A673 (cell line): ENCODE results near the gene TNFSF15. TPM values are rescaled to one million over a fixed set of nuclear protein-coding genes. Genes with fewer than 3 reads are reported as not detected.

Source experiments
- BruUV-seq: library from RNA; stranded (reverse); fragments of 400-500 nt; replicated peaks from 2 replicates; lab custom pipeline; 2021; lab: Mats Ljungman, UMichigan
- CTCF ChIA-PET: fragments of 300-600 bp; sonication (Branson Sonifier 250); formaldehyde crosslinking; loops from one replicate; lab custom pipeline; 2022; ENCODE audit warnings: antibody characterized with exemption; lab: Charles Lee
- POLR2A ChIA-PET: fragments of 300-600 bp; sonication (Branson Sonifier 250); formaldehyde crosslinking; loops from one replicate; lab custom pipeline; 2022; ENCODE audit warnings: antibody characterized with exemption; ENCODE audit not compliant: low non-redundant PET; lab: Charles Lee
- DNase-seq: peaks from one replicate; pipeline ENCODE4 v3.0.0-alpha.2; 2015; ENCODE audit warnings: low spot score
- H3K27ac ChIP-seq: fragments of 200-600 bp; sonication (generic); 2 replicates; pipeline ENCODE4 v1.5.1; 2016; ENCODE audit warnings: mixed run types, low read depth, mild to moderate bottlenecking, mixed read lengths, antibody characterized with exemption, low read length; ENCODE audit not compliant: poor library complexity, severe bottlenecking
- H3K27me3 ChIP-seq: fragments of 200-600 bp; sonication (generic); replicated peaks from 2 replicates; pipeline ENCODE4 v1.6.1; 2017; ENCODE audit warnings: mixed run types, low read depth, mild to moderate bottlenecking, mixed read lengths, antibody characterized with exemption, low read length; ENCODE audit not compliant: insufficient read depth, poor library complexity
- H3K36me3 ChIP-seq: fragments of 200-600 bp; sonication (generic); 2 replicates; pipeline ENCODE4 v1.6.1; 2016; ENCODE audit warnings: mixed run types, mild to moderate bottlenecking, mixed read lengths, antibody characterized with exemption, low read length; ENCODE audit not compliant: insufficient read depth, poor library complexity, severe bottlenecking
- H3K4me1 ChIP-seq: fragments of 200-600 bp; sonication (generic); 2 replicates; pipeline ENCODE4 v1.6.1; 2017; ENCODE audit warnings: mixed run types, mild to moderate bottlenecking, mixed read lengths, antibody characterized with exemption, low read length; ENCODE audit not compliant: insufficient read depth, poor library complexity, severe bottlenecking
- H3K4me3 ChIP-seq: fragments of 200-600 bp; sonication (generic); 2 replicates; pipeline ENCODE4 v1.5.1; 2016; ENCODE audit warnings: low read depth, mixed run types, mild to moderate bottlenecking, mixed read lengths, low read length; ENCODE audit not compliant: poor library complexity, severe bottlenecking
- H3K9me3 ChIP-seq: fragments of 200-600 bp; sonication (generic); 2 replicates; pipeline ENCODE4 v1.6.1; 2016; ENCODE audit warnings: mixed run types, low read depth, mild to moderate bottlenecking, mixed read lengths, antibody characterized with exemption, low read length; ENCODE audit not compliant: poor library complexity, severe bottlenecking
- EZH2 ChIP-seq: fragments of 200-600 bp; sonication (generic); IDR thresholded peaks from 2 replicates; pipeline ENCODE4 v1.6.1; 2017; ENCODE audit warnings: borderline replicate concordance, low read depth, mild to moderate bottlenecking, mixed read lengths, antibody characterized with exemption, low read length; ENCODE audit not compliant: poor library complexity, severe bottlenecking
- intact Hi-C: fragments of 100-400 bp; cut with micrococcal nuclease; formaldehyde crosslinking; loops from one replicate; pipeline ENCODE4 v1.10.0; 2022; ENCODE audit not compliant: unreplicated experiment
- total RNA-seq: library from RNA; stranded (reverse); gene quantifications from 2 replicates; pipeline ENCODE4 v1.2.3, GENCODE V29; 2021
- TF ChIP-seq, protein P1 (sequence below): fragments of 300-800, 200-600 bp; sonication (generic); conservative IDR thresholded peaks from 2 replicates; pipeline ENCODE4 v1.5.1; 2017; ENCODE audit warnings: low read depth, mild to moderate bottlenecking, antibody characterized with exemption, low read length, moderate library complexity, mixed read lengths

TNFSF15 gene
- total RNA-seq, 1 experiment from 2014 or later = not detected

DNA sequence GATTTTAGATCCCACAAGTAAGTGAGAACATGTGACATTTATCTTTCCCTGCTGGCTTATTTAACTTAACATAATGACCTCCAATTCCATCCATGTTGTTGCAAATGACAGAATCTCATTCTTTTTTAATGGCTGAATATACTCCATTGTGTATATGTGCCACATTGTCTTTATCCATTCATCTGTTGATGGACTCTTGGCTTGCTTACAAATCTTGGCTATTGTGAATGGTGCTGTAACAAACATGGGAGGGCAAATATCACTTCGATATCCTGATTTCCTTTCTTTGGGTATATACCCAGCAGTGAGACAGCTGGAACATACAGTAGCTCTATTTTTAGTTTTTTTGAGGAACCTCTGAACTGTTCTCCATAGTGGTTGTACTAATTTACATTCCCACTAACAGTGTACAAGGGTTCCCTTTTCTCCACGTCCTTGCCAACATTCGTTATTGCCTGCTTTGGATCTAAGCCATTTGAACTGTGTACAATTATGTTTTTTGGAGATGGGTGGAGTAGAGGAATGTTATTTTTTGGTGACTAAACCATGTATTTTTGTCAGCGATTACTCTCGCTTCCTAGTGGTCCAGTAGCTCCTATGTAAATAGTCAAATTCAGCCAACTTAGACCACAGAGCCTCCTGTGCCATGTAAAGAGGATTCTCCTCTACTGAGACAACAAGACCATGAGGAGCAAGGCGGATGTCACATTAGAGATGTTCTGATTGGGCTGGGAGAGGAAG is 60.6 kb downstream of the TNFSF15 start:
- DNase-seq = no peak
- ChIA-PET POLR2A (no interaction called here), CTCF (no interaction called here)
- Histone ChIP-seq H3K4me1 (no peaks in the 10 kb centered on the region), H3K27me3 (no peaks in the 10 kb centered on the region), H3K9me3 (no peaks in the 10 kb centered on the region), H3K36me3 (no peaks in the 10 kb centered on the region), H3K4me3 (no peak overlapping the region), H3K27ac (no peak overlapping the region)
- no TSS peak for BruUV-seq
- intact Hi-C loops = no loop called here
- TF ChIP-seq, protein P1, sequence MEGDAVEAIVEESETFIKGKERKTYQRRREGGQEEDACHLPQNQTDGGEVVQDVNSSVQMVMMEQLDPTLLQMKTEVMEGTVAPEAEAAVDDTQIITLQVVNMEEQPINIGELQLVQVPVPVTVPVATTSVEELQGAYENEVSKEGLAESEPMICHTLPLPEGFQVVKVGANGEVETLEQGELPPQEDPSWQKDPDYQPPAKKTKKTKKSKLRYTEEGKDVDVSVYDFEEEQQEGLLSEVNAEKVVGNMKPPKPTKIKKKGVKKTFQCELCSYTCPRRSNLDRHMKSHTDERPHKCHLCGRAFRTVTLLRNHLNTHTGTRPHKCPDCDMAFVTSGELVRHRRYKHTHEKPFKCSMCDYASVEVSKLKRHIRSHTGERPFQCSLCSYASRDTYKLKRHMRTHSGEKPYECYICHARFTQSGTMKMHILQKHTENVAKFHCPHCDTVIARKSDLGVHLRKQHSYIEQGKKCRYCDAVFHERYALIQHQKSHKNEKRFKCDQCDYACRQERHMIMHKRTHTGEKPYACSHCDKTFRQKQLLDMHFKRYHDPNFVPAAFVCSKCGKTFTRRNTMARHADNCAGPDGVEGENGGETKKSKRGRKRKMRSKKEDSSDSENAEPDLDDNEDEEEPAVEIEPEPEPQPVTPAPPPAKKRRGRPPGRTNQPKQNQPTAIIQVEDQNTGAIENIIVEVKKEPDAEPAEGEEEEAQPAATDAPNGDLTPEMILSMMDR = no peak
- no peak for TF ChIP-seq EZH2

DNA sequence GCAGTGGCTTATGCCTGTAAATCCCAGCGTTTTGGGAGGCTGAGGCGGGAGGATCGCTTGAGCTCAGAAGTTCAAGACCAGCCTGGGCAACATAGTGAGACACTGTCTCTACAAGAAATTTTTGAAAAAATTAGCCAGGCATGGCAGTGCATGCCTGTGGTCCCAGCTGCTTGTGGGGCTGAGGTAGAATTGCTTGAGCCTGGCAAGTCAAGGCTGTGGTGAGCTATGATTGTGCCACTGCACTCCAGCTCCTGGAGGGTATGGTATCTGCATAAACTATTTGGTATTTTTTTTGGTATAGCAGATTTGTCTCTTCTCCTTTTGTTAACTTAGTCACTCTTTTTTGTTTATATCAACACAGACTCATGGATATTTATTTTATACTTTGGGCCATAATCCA is 62.4 kb downstream of the TNFSF15 start:
- ChIA-PET CTCF (no interaction called here), POLR2A (no interaction called here)
- intact Hi-C loops = no loop called here
- Histone ChIP-seq H3K36me3 (no peaks in the 10 kb centered on the region), H3K27ac (no peak overlapping the region), H3K4me3 (no peak overlapping the region), H3K27me3 (no peaks in the 10 kb centered on the region), H3K9me3 (no peaks in the 10 kb centered on the region), H3K4me1 (no peaks in the 10 kb centered on the region)
- TF ChIP-seq, protein P1 = no peak
- no peak for TF ChIP-seq EZH2
- DNase-seq = no peak
- BruUV-seq = no TSS peak

DNA sequence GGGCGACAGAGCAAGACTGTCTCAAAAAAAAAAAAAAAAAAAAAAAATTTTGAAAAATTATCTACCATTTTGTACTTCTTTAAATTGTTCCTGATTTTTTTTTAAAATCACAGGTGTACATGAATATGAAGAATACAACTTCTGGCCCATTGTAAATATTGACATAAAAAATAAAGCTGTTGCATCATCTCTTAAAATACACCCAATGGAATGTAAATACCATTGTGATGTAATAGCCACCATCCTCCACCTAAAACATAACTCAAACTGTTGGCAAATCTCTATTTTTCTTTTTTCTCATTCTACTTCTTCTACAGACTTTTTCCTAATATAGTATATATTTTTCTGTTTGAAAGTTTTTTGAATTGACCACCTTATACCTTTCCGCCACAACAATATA is 62.9 kb downstream of the TNFSF15 start:
- no peak for TF ChIP-seq EZH2
- TF ChIP-seq, protein P1 = no peak
- no peaks in the 10 kb centered on the region for H3K27me3 ChIP-seq
- intact Hi-C loops = no loop called here
- H3K4me3 ChIP-seq = no peak overlapping the region
- H3K36me3 ChIP-seq = no peaks in the 10 kb centered on the region
- POLR2A ChIA-PET = no interaction called here
- no peaks in the 10 kb centered on the region for H3K4me1 ChIP-seq
- DNase-seq = no peak
- no peak overlapping the region for H3K27ac ChIP-seq
- no TSS peak for BruUV-seq
- CTCF ChIA-PET = no interaction called here
- H3K9me3 ChIP-seq = no peaks in the 10 kb centered on the region
